CD8-positive, alpha-beta memory T cell (primary cell): ENCODE data around the gene PCDHGA4. TPM values are rescaled to one million over a fixed set of nuclear protein-coding genes. Genes with fewer than 3 reads are reported as not detected.
"Not testable (repeated sequence)": the region's sequence is repeated elsewhere in the genome, so short reads cannot be mapped to it uniquely, and the experiment has no call there.

Experiments used
- CTCF ChIA-PET: fragments of 350-600 bp; sonication (Branson Sonifier 250); formaldehyde crosslinking; loops from one replicate; lab custom pipeline; 2021; ENCODE audit warnings: antibody characterized with exemption; lab: Charles Lee
- POLR2A ChIA-PET: fragments of 350-600 bp; sonication (Branson Sonifier 250); formaldehyde crosslinking; loops from one replicate; lab custom pipeline; 2021; ENCODE audit warnings: antibody characterized with exemption; lab: Charles Lee
- DNase-seq, 5 donors: peaks; one replicate each; pipeline versions ENCODE4 v3.0.0 to v3.0.0-alpha.2; 2020 to 2022; ENCODE audit warnings: mixed read lengths in 1 of 5
- H3K27ac ChIP-seq: one replicate; pipeline ENCODE4 v1.7.0; 2013; ENCODE audit warnings: low read depth, mild to moderate bottlenecking, low read length, moderate library complexity
- H3K27me3 ChIP-seq: 2 replicates; pipeline ENCODE4 v1.7.0; 2013; ENCODE audit warnings: low read length, mild to moderate bottlenecking; ENCODE audit not compliant: insufficient read depth, poor library complexity, severe bottlenecking
- H3K36me3 ChIP-seq: 2 replicates; pipeline ENCODE4 v1.7.0; 2013; ENCODE audit warnings: mild to moderate bottlenecking, low read length, moderate library complexity; ENCODE audit not compliant: insufficient read depth
- H3K4me1 ChIP-seq: 2 replicates; pipeline ENCODE4 v1.7.0; 2013; ENCODE audit warnings: mild to moderate bottlenecking, low read length, moderate library complexity; ENCODE audit not compliant: insufficient read depth
- H3K4me3 ChIP-seq: 2 replicates; pipeline ENCODE4 v1.7.0; 2013; ENCODE audit warnings: mild to moderate bottlenecking, low read length
- H3K9me3 ChIP-seq: 2 replicates; pipeline ENCODE4 v1.7.0; 2013; ENCODE audit warnings: mild to moderate bottlenecking, low read length
- H3K27ac Mint-ChIP-seq, 8 donors: one replicate each; pipeline ENCODE4 v1.8.0; 2020 to 2021; ENCODE audit warnings: mixed read lengths in 8 of 8, mild to moderate bottlenecking in 6 of 8, inconsistent platforms in 3 of 8, moderate library complexity in 3 of 8
- H3K27me3 Mint-ChIP-seq, 2 donors: one replicate each; pipeline ENCODE4 v1.8.0; 2020 to 2021; ENCODE audit warnings: mixed read lengths in 2 of 2, mild to moderate bottlenecking in 1 of 2, moderate library complexity in 1 of 2
- H3K36me3 Mint-ChIP-seq, 3 donors: one replicate each; pipeline ENCODE4 v1.8.0; 2020 to 2021; ENCODE audit warnings: mixed read lengths in 3 of 3, inconsistent platforms in 1 of 3, mild to moderate bottlenecking in 1 of 3
- H3K4me1 Mint-ChIP-seq, 3 donors: one replicate each; pipeline ENCODE4 v1.8.0; 2020 to 2021; ENCODE audit warnings: mixed read lengths in 3 of 3, inconsistent platforms in 1 of 3, mild to moderate bottlenecking in 1 of 3
- H3K4me3 Mint-ChIP-seq, 7 donors: one replicate each; pipeline ENCODE4 v1.8.0; 2020 to 2021; ENCODE audit warnings: mixed read lengths in 7 of 7, mild to moderate bottlenecking in 6 of 7, moderate library complexity in 4 of 7, inconsistent platforms in 2 of 7
- H3K9me3 Mint-ChIP-seq, 5 donors: one replicate each; pipeline ENCODE4 v1.8.0; 2020 to 2022; ENCODE audit warnings: mixed read lengths in 5 of 5, mild to moderate bottlenecking in 3 of 5, moderate library complexity in 2 of 5, inconsistent platforms in 1 of 5
- polyA plus RNA-seq: library from polyadenylated mRNA; unstranded; fragments of 300-500 nt; fragmentation: Illumina TruSeq; gene quantifications from one replicate; pipeline ENCODE4 v1.2.3, GENCODE V29; 2021
- total RNA-seq, 2 experiments: library from RNA; stranded (reverse); gene quantifications; one replicate each; pipeline ENCODE4 v1.2.3, GENCODE V29; 2021

The PCDHGA4 gene
- total and polyA plus RNA-seq, 3 experiments from 2014 or later = 0.09 to 0.16 TPM; not detected in 1

DNA sequence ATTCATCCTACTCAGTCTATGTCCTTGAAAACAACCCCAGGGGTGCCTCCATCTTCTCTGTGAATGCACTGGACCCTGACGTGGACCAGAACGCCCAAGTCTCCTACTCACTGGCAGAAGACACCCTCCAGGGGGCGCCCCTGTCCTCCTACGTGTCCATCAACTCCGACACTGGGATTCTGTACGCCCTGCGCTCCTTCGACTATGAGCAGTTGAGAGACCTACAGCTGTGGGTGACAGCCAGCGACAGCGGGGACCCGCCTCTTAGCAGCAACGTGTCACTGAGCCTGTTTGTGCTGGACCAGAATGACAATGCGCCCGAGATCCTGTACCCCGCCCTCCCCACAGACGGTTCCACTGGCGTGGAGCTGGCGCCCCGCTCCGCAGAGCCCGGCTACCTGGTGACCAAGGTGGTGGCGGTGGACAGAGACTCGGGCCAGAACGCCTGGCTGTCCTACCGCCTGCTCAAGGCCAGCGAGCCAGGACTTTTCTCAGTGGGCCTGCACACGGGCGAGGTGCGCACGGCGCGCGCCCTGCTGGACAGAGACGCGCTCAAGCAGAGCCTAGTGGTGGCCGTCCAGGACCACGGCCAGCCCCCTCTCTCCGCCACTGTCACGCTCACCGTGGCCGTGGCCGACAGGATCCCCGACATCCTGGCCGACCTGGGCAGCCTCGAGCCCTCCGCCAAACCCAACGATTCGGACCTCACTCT is 20.8 kb downstream of the PCDHGA4 start:
- H3K36me3 Mint-ChIP-seq, H3K4me1 Mint-ChIP-seq, H3K27ac ChIP-seq, H3K9me3 ChIP-seq, H3K4me1 ChIP-seq, H3K4me3 ChIP-seq, H3K4me3 Mint-ChIP-seq, POLR2A ChIA-PET, H3K36me3 ChIP-seq, DNase-seq, H3K27ac Mint-ChIP-seq: not testable (repeated sequence)
- Mint-ChIP-seq H3K27me3 (peaks cover 49 to 67% of the 10 kb centered on the region in 2 donors), H3K9me3 (peaks cover 27 to 79% (median 45%) of the 10 kb centered on the region in 5 donors)
- H3K27me3 ChIP-seq = peaks cover 20% of the 10 kb centered on the region
- CTCF ChIA-PET = interaction anchor here (1.3 kb wide), 1 partner anchor 20 kb away, joined by 4 read pairs; the partner anchor contains the start of gene PCDHGA4

DNA sequence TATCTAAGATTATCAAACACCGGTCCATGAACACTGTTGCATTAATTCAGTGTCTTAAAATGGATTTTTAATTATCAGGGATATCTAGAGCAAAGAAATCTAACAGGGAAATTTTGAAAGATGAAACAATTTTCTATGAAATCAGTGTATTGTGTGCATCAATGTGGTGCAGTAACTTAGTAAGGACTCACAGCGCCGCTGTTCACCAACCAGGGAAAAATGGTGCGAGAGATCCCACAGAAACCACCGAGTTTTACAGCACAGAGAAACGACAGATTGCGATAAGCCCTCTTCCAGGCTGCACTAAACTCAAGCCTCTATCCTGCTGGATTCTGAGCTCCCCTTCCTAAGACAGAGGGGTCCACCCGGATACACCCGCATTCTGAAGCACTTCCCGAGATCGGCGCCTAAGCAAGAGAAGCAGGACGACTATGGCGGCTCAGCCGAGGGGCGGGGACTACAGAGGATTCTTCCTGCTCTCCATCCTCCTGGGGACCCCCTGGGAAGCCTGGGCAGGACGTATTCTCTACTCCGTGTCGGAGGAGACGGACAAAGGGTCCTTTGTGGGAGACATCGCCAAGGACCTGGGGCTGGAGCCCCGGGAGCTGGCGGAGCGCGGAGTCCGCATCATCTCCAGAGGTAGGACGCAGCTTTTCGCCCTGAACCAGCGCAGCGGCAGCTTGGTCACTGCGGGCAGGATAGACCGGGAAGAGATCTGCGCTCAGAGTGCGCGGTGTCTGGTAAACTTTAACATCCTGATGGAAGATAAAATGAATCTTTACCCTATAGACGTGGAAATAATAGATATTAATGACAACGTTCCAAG is 27.9 kb downstream of the PCDHGA4 start, which contains the start of gene PCDHGA7:
PCDHGA7 (plus strand) TSS at position 274 of the 826 bp plus-strand sequence; CDS start at position 432, 158 bp downstream.
- no peak for DNase-seq
- Mint-ChIP-seq H3K27ac (peak within 1 kb of the TSS in 1 of 8 donors; percentile 28), H3K36me3 (peaks cover 2 to 3% (median 3%) of the 10 kb centered on the region in 3 donors), H3K4me1 (no peaks in the 10 kb centered on the region), H3K9me3 (peaks cover 22 to 80% (median 55%) of the 10 kb centered on the region in 5 donors), H3K4me3 (peak within 1 kb of the TSS in 5 of 7 donors; percentile 17 to 67 (median 53)), H3K27me3 (peaks cover 57 to 71% of the 10 kb centered on the region in 2 donors)
- Histone ChIP-seq H3K9me3 (no peaks in the 10 kb centered on the region), H3K4me1 (no peaks in the 10 kb centered on the region), H3K4me3 (peak within 1 kb of the TSS; percentile 29), H3K27ac (no peak within 1 kb of the TSS), H3K36me3 (no peaks in the 10 kb centered on the region), H3K27me3 (peaks cover 11% of the 10 kb centered on the region)
- POLR2A ChIA-PET = no interaction called here
- CTCF ChIA-PET = no interaction called here

DNA sequence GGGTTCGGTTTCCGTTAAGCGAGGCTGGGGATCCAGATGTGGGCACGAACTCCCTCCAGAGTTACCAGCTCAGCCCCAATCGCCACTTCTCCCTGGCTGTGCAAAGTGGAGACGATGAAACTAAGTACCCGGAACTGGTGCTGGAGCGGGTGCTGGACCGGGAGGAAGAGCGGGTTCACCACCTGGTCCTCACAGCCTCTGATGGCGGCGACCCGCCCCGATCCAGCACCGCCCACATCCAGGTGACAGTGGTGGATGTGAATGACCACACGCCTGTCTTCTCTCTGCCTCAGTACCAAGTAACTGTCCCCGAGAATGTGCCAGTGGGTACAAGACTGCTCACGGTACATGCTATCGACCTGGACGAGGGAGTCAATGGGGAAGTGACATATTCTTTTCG is 28.5 kb downstream of the PCDHGA4 start:
- peaks cover 2 to 3% (median 3%) of the 10 kb centered on the region in 3 donors for H3K36me3 Mint-ChIP-seq
- POLR2A ChIA-PET = no interaction called here
- H3K27me3 ChIP-seq = peaks cover 11% of the 10 kb centered on the region
- no peaks in the 10 kb centered on the region for H3K4me1 ChIP-seq
- H3K36me3 ChIP-seq = no peaks in the 10 kb centered on the region
- no peak overlapping the region for H3K4me3 ChIP-seq
- H3K27me3 Mint-ChIP-seq = peaks cover 60 to 73% of the 10 kb centered on the region in 2 donors
- H3K27ac ChIP-seq = no peak overlapping the region
- DNase-seq = no peak
- no peak overlapping the region for H3K4me3 Mint-ChIP-seq
- no peak overlapping the region for H3K27ac Mint-ChIP-seq
- H3K9me3 Mint-ChIP-seq = peaks cover 24 to 77% (median 56%) of the 10 kb centered on the region in 5 donors
- H3K9me3 ChIP-seq = no peaks in the 10 kb centered on the region
- CTCF ChIA-PET = no interaction called here
- no peaks in the 10 kb centered on the region for H3K4me1 Mint-ChIP-seq

DNA sequence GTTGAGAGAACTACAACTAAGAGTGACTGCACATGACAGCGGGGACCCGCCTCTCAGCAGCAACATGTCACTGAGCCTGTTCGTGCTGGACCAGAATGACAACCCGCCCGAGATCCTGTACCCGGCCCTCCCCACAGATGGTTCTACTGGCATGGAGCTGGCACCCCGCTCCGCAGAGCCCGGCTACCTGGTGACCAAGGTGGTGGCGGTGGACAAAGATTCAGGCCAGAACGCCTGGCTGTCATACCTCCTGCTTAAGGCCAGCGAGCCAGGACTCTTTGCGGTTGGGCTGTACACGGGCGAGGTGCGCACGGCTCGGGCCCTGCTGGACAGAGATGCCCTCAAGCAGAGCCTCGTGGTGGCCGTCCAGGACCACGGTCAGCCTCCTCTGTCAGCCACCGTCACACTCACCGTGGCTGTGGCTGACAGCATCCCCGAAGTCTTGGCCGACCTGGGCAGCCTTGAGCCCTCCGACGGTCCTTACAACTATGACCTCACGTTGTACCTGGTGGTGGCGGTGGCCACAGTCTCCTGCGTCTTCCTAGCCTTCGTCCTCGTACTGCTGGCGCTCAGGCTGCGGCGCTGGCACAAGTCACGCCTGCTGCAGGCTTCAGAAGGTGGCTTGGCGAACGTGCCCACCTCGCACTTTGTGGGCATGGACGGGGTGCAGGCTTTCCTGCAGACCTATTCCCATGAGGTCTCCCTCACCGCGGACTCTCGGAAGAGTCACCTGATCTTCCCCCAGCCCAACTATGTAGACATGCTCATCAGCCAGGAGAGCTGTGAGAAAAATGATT is 29.8 kb downstream of the PCDHGA4 start:
- POLR2A ChIA-PET = no interaction called here
- H3K4me1 Mint-ChIP-seq = no peaks in the 10 kb centered on the region
- DNase-seq = no peak
- no peaks in the 10 kb centered on the region for H3K4me1 ChIP-seq
- peaks cover 2 to 8% (median 3%) of the 10 kb centered on the region in 3 donors for H3K36me3 Mint-ChIP-seq
- H3K27me3 ChIP-seq = peaks cover 11% of the 10 kb centered on the region
- H3K27me3 Mint-ChIP-seq = peaks cover 66 to 76% of the 10 kb centered on the region in 2 donors
- no peak overlapping the region for H3K27ac ChIP-seq
- H3K27ac Mint-ChIP-seq = no peak overlapping the region
- H3K4me3 ChIP-seq = no peak overlapping the region
- CTCF ChIA-PET = no interaction called here
- H3K9me3 Mint-ChIP-seq = peaks cover 27 to 73% (median 60%) of the 10 kb centered on the region in 5 donors
- H3K9me3 ChIP-seq = no peaks in the 10 kb centered on the region
- H3K36me3 ChIP-seq = no peaks in the 10 kb centered on the region
- H3K4me3 Mint-ChIP-seq = no peak overlapping the region

DNA sequence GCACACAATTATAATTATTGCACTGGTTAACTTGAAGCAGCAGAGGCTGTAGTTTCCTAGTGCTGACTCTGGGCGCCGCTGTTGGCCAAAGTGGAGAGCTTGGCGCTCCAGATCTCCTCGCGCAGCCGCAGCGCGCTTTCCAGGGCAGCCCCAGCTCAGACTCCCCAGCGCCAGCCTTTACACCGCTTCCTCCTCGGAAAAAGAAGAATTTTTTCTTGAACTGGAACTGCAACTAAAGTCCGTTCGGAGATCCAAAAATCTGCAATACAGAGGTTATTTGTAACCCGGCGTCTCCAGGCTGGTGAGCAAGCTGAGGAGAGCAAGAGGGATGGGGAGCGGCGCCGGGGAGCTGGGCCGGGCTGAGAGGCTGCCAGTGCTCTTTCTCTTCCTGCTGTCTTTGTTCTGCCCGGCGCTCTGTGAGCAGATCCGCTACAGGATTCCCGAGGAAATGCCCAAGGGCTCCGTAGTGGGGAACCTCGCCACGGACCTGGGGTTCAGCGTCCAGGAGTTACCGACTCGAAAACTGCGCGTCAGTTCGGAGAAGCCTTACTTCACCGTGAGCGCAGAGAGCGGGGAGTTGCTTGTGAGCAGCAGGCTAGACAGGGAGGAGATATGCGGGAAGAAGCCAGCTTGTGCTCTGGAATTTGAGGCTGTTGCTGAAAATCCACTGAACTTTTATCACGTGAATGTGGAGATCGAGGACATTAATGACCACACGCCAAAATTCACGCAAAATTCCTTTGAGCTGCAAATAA is 32.9 kb downstream of the PCDHGA4 start, which contains the start of gene PCDHGB4:
PCDHGB4 (plus strand) TSS at position 142 of the 755 bp plus-strand sequence; CDS start at position 329, 187 bp downstream.
- H3K27ac Mint-ChIP-seq, H3K4me1 ChIP-seq, H3K4me1 Mint-ChIP-seq, DNase-seq, CTCF ChIA-PET, POLR2A ChIA-PET, H3K36me3 ChIP-seq, H3K4me3 ChIP-seq, H3K9me3 ChIP-seq, H3K27ac ChIP-seq: not testable (repeated sequence)
- Mint-ChIP-seq H3K4me3 (peak within 1 kb of the TSS in 4 of 7 donors; percentile 22 to 74 (median 30)), H3K27me3 (peaks cover 67 to 74% of the 10 kb centered on the region in 2 donors), H3K9me3 (peaks cover 30 to 76% (median 66%) of the 10 kb centered on the region in 5 donors), H3K36me3 (peaks cover 3 to 11% (median 4%) of the 10 kb centered on the region in 3 donors)
- peaks cover 10% of the 10 kb centered on the region for H3K27me3 ChIP-seq

DNA sequence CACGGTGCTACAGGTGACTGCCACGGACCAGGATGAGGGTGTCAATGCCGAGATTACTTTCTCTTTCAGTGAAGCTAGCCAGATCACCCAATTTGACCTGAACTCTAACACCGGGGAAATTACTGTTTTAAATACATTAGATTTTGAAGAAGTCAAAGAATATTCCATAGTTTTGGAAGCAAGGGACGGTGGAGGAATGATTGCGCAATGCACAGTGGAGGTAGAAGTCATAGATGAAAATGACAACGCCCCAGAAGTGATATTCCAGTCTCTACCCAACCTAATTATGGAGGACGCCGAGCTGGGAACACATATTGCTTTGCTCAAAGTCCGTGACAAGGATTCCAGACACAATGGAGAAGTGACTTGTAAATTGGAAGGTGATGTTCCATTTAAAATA is 33.8 kb downstream of the PCDHGA4 start:
- Histone ChIP-seq H3K27ac (no peak overlapping the region), H3K27me3 (peaks cover 16% of the 10 kb centered on the region), H3K4me1 (no peaks in the 10 kb centered on the region), H3K36me3 (no peaks in the 10 kb centered on the region), H3K4me3 (no peak overlapping the region), H3K9me3 (no peaks in the 10 kb centered on the region)
- no peak for DNase-seq
- peaks cover 2 to 14% (median 3%) of the 10 kb centered on the region in 3 donors for H3K36me3 Mint-ChIP-seq
- H3K4me3 Mint-ChIP-seq = peak overlapping the region in 3 of 7 donors; percentile 18 to 52 (median 34)
- no peaks in the 10 kb centered on the region for H3K4me1 Mint-ChIP-seq
- ChIA-PET CTCF (no interaction called here), POLR2A (no interaction called here)
- H3K27me3 Mint-ChIP-seq = peaks cover 65 to 73% of the 10 kb centered on the region in 2 donors
- H3K27ac Mint-ChIP-seq = no peak overlapping the region
- peaks cover 30 to 77% (median 66%) of the 10 kb centered on the region in 5 donors for H3K9me3 Mint-ChIP-seq
